SH-SY5Y (cell line): Measurements from ENCODE around the gene FUNDC2.

Experiments used
- GATA2 ChIP-seq: IDR thresholded peaks from 2 replicates; pipeline ENCODE4 v1.6.1; 2011; ENCODE audit warnings: mild to moderate bottlenecking, low read depth, low read length
- GATA3 ChIP-seq: IDR thresholded peaks from 2 replicates; pipeline ENCODE4 v1.6.1; 2011; ENCODE audit warnings: low read depth, mild to moderate bottlenecking, low read length, moderate library complexity

Gene FUNDC2, protein sequence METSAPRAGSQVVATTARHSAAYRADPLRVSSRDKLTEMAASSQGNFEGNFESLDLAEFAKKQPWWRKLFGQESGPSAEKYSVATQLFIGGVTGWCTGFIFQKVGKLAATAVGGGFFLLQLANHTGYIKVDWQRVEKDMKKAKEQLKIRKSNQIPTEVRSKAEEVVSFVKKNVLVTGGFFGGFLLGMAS

GRCh38 chrX:155026727-155027508 is at the start of gene FUNDC2:
TSS of gene FUNDC2 (plus strand) at chrX:155026844. CDS start at chrX:155026939, 95 bp downstream.
- TF ChIP-seq GATA3 (no peak), GATA2 (peak; percentile 54; the same call in 1 of the 2 replicates)

DNA sequence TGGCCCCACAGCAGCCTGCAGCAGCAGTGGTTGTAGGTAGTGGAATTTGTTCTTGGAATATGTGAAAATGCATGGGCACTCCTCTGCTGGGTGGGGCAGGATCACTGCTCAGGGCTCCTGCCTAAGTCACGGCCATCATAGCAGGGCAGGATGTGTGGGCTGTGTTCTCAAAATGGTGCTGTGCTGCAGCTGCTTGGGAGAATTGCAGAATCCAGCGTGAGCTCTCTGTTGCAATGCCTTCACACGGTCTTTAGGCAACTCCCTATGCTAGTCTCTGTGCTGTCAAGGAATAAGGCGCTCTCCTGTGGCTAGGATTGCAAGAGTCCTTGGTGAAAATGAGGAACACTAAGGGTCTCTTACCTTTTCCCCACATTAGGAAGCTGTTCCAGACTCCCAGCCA is 47.0 kb upstream of the FUNDC2 start:
- no peak for TF ChIP-seq GATA2
- no peak for TF ChIP-seq GATA3

DNA sequence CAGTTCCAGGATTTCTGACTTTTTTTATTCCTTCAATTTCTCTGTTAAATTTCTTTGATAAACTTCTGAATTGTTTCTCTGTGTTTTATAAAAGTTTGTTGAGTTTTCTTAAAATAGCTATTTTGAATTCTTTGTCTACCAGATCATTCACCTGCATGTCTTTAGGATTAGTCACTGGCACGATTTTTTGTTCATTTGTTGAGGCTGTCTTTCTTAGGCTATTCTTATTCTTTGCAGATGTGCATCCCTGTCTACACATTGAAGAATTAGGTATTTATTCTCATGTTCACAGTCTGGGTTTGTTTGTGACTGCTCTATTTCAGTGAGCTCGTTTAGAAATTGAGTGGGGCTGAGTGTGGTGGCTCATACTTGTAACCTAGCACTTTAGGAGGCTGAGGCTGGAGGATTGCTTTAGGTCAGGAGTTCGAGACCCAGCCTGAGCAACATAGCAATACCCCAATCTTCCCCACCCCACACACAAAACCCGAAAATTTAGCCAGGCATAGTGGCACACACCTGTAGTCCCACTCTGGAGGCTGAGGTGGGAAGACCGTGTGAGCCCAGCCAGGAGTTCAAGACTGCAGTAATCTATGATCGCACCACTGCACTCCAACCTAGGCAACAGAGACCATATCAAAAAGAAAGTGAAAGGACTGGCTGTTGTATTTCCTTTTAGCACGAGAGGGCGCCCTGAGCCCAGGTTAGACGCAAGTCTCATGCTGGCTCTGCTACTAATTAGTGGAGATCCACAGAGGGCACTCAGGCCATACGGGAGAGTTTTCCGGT is 46.1 kb upstream of the FUNDC2 start:
- no peak for TF ChIP-seq GATA2

DNA sequence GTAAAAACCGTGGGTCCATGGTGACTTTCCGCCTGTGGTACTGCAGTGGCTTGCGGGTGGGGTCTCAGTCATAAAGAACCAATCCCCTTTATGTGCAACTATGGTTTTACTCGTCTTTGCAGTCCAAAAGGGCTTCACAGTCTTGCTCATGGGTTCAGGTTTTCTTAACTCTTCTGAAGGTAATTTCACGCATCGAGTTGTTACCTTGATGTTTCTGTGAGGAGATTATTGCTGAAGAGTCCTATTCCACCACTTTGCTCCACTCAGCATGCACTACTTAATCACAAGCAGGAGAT is 45.6 kb upstream of the FUNDC2 start:
- TF ChIP-seq GATA3 = no peak
- no peak for TF ChIP-seq GATA2

DNA sequence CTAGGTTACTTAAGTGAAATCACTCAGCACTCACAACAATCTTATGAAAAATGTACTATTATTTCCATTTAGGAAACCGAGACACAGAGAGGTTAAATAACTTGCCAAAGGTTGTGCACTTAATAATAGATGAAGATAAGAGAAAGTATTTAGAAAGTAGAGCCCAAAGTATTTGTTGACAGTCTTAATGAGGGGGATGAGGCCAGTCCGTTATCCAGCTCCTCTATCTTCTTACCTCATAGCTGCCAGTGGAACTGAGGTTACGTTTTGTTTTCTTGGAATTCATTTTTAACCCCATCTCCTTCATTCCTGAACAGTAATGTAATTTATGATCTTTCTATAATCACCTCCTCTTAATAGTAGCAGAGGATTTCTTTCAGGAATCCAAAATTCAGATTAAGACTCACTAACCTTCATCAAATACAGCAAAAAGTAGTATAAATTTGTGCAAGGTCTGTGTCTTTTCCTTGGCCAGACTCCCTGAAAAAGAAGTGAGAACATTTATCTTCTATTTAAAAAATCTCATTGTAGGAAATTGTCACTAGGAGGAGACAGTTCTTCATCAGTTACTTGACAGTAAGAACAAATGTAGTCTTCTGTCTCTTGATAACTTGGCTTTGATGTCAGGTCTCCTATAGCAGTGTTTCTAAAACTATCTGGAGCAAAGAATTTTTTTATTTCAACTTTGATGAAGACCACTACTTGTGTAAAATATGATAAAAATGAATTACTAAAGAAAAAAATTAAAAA is 39.6 kb upstream of the FUNDC2 start:
- TF ChIP-seq GATA2 = no peak
- no peak for TF ChIP-seq GATA3

DNA sequence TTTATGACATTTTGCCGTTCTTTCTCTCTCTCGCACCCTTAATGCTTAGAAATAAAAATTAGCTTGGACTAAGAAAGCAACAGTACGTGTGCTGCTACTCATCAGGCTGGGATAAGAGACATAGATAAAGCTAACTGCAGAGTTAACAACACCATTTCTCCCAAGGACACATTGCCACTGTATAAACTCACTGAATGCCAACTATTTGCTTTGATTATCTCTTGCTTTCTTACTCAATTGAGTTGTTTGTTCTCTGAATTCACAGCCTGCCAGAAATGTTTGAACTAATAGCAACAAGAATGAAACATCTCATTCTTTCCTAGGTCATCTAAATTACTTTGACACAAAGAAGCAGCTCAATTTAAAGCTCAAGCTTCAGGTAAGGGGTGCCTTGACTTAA is 38.7 kb upstream of the FUNDC2 start:
- TF ChIP-seq GATA2 (no peak), GATA3 (no peak)

GRCh38 chrX:154988719-154989118 is 37.9 kb upstream of the FUNDC2 start:
- TF ChIP-seq GATA2 (no peak), GATA3 (no peak)

GRCh38 chrX:154990496-154990895 is 36.1 kb upstream of the FUNDC2 start:
- no peak for TF ChIP-seq GATA2
- TF ChIP-seq GATA3 = no peak

DNA sequence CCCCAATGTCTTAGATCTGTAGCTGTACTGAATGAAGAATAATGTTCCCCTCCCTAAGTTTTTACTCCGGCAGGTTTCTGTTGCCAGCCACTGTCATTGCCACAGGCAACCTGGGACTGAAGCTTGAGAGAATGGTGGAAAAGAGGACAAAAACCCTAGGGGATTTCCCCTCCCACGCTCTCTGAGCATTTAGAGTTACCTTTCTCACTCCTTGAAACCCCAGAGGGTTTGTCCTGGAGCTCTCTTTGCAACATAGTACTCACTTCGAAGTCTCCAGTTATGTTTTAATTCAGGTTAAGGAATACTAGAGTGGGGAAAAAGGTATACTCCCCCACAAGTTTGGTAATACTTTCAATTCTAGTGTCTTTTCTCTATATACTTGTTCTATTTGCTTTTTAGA is 35.6 kb upstream of the FUNDC2 start:
- no peak for TF ChIP-seq GATA3
- no peak for TF ChIP-seq GATA2

DNA sequence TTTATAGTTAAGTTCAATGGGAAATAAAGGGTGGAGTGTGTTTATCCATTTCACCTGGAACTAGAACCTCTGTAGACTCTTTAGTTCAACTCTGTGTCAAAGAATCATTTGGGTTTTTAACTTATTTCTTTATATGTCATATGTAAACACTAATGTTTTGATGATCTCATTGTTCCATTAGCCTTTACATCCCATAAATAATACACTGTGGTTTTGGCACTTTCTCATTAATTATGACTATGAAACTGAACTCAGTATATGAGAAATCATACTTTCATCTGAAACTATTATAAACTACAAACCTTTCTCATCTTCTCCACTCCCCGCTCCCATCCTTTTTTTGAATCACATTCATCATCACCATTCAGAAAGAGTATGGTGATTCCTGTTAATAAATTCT is 35.2 kb upstream of the FUNDC2 start:
- TF ChIP-seq GATA3 = no peak
- TF ChIP-seq GATA2 = no peak

GRCh38 chrX:154998204-154998880 is 28.3 kb upstream of the FUNDC2 start:
- TF ChIP-seq GATA2 = no peak
- no peak for TF ChIP-seq GATA3

DNA sequence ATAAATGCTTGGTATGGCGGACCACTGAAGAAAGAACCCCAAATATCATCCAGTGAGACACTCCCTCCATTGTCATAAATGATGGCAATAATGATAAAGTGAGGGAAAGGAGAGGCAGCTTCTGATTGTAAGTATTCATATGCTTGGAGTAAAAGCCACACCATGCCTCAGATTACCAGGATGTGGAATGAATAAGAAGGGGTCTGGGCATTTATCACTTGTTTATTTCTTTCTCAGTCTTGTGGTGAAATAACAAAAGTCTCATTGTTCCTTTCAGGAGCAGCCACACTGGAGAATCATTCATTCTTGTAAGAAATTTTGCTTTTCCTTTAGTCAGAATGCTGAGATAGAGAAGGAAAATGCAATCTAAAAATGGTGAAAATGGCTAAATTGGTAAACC is 25.8 kb upstream of the FUNDC2 start:
- no peak for TF ChIP-seq GATA2
- TF ChIP-seq GATA3 = no peak

- no peak for TF ChIP-seq GATA2
- no peak for TF ChIP-seq GATA3
Observed at GRCh38 chrX:155001873-155002272, 24.8 kb upstream of the FUNDC2 start.

DNA sequence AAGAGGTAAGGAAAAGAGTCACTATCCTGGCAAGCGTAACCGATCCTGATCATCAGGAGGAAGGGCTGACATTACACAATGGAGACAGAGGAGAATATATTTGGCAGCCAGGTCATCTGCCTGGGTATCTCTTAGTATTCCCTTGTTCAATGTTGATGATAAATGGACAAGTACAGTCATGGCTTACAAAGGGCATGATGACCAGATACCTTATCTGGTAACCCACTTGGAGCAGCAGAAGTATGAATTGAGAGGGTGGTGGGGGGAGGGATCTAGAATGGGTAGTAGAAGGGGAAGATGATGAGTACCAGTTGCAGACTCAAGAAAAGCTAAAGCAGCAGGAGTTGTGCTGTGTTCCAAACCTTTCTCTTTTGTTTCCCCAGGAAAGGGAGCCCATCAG is 21.5 kb upstream of the FUNDC2 start:
- TF ChIP-seq GATA2 = no peak
- TF ChIP-seq GATA3 = no peak
